ENCODE measurements around the gene GABRB3. TPM values are rescaled to one million over a fixed set of nuclear protein-coding genes. Genes with fewer than 3 reads are reported as not detected.
"Not testable (repeated sequence)": the region's sequence is repeated elsewhere in the genome, so short reads cannot be mapped to it uniquely, and the experiment has no call there.

The GABRB3 gene
- total and polyA plus RNA-seq, 2 experiments from 2014 or later, result 1.8 TPM

DNA sequence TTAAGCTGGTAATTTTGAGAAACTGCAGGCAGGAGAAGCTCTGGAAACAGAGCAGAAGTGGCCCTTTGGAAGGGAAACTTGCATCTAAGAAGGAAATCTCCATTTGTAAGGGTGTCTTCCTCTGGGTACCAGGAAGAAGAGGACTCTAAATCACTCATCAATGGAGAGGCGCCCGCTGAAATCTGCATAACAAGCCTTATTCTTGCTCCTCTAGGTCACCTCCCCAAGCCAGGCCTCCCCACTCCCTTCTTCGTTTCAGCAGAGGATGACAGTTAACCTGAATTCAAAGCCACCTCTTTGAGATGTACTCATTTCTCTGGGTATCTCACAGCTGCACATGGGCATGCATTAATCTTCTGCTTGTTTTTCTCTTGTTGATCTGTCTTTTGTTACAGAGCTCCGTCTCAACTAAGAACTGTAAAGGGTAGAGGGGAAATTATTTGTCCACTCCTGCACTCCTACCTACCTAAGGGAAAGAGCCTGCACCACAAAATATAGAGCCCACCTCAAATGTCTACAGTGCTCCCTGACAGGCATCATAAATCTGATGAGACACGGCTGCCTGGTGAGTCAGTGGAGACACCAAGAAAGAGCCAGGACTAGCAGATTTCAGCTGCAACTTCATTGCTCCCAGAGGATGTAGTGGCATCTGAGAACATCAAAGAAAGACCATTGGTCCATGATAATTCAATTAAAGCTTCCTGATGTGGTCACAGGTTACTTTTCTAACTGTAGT, 51.5 kb downstream of the GABRB3 start:
- no peak overlapping the region for H2AFZ ChIP-seq
- no peaks in the 10 kb centered on the region for H4K20me1 ChIP-seq (ENCODE audit: insufficient read depth, poor library complexity, severe bottlenecking)
- no peaks in the 10 kb centered on the region for H3K4me1 ChIP-seq (ENCODE audit: insufficient read depth)
- no peak overlapping the region for H3K4me3 ChIP-seq
- no peaks in the 10 kb centered on the region for H3K9me2 ChIP-seq (replicated peaks; ENCODE audit: insufficient read depth)
- H3K9me3 ChIP-seq (ENCODE audit: low read depth), result no peaks in the 10 kb centered on the region
- no peaks in the 10 kb centered on the region for H3K79me2 ChIP-seq
- DNase-seq (ENCODE audit: low spot score), result no peak
- no peak overlapping the region for H3K27ac ChIP-seq
- H3K36me3 ChIP-seq (replicated peaks; ENCODE audit: insufficient read depth, low read depth), result no peaks in the 10 kb centered on the region
- no peaks in the 10 kb centered on the region for H3K27me3 ChIP-seq
- no peak overlapping the region for H3K4me2 ChIP-seq
- no peak for TF ChIP-seq EZH2phosphoT487 (IDR thresholded peaks at IDR 0.05; ENCODE audit: low read depth, severe bottlenecking, unreplicated experiment)
- TF ChIP-seq EZH2 (IDR thresholded peaks at IDR 0.05; ENCODE audit: borderline replicate concordance), result no peak
- no peak for TF ChIP-seq CTCF (IDR thresholded peaks at IDR 0.05; ENCODE audit: poor library complexity)
- WGBS (ENCODE audit: low lambda C conversion rate, missing lambda C conversion rate), result 49% methylated on average over 5 of the region's 5 CpGs

DNA sequence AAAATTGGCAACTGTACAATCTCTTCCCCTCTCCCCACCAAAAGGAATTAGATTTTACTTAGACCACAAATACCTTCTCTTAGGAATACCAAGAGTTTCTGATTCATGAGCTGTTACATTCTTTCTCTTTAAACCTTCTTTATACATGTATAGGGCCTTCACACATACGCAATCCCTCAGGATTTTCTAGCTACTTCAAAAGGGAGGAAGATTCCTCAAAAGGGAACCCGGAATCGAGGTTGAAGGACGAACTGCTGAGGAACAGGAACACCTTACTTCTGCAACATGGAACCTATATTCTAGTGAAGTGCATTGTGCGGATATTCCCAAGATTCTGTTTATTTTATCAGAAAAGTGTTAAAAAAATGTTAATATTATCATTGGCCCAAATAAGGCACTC, 52.3 kb downstream of the GABRB3 start:
- WGBS (ENCODE audit: low lambda C conversion rate, missing lambda C conversion rate), result 41% methylated on average over 5 of the region's 5 CpGs
- no peak overlapping the region for H3K4me3 ChIP-seq
- no peaks in the 10 kb centered on the region for H3K4me1 ChIP-seq (ENCODE audit: insufficient read depth)
- no peaks in the 10 kb centered on the region for H3K36me3 ChIP-seq (replicated peaks; ENCODE audit: insufficient read depth, low read depth)
- H4K20me1 ChIP-seq (ENCODE audit: insufficient read depth, poor library complexity, severe bottlenecking), result no peaks in the 10 kb centered on the region
- no peak overlapping the region for H2AFZ ChIP-seq
- no peak overlapping the region for H3K27ac ChIP-seq
- no peak for TF ChIP-seq CTCF (IDR thresholded peaks at IDR 0.05; ENCODE audit: poor library complexity)
- no peak for TF ChIP-seq EZH2 (IDR thresholded peaks at IDR 0.05; ENCODE audit: borderline replicate concordance)
- no peak for TF ChIP-seq EZH2phosphoT487 (IDR thresholded peaks at IDR 0.05; ENCODE audit: low read depth, severe bottlenecking, unreplicated experiment)
- no peaks in the 10 kb centered on the region for H3K9me2 ChIP-seq (replicated peaks; ENCODE audit: insufficient read depth)
- no peaks in the 10 kb centered on the region for H3K79me2 ChIP-seq
- no peaks in the 10 kb centered on the region for H3K27me3 ChIP-seq
- no peaks in the 10 kb centered on the region for H3K9me3 ChIP-seq (ENCODE audit: low read depth)
- DNase-seq (ENCODE audit: low spot score), result no peak
- no peak overlapping the region for H3K4me2 ChIP-seq

GRCh38 chr15:26719866-26720265, 53.0 kb downstream of the GABRB3 start:
- DNase-seq (ENCODE audit: low spot score); H3K4me3 ChIP-seq; H3K4me2 ChIP-seq; H2AFZ ChIP-seq; H3K79me2 ChIP-seq; H3K4me1 ChIP-seq (ENCODE audit: insufficient read depth); H3K36me3 ChIP-seq (replicated peaks; ENCODE audit: insufficient read depth, low read depth); H3K27me3 ChIP-seq; H3K27ac ChIP-seq; H4K20me1 ChIP-seq (ENCODE audit: insufficient read depth, poor library complexity, severe bottlenecking); H3K9me2 ChIP-seq (replicated peaks; ENCODE audit: insufficient read depth); H3K9me3 ChIP-seq (ENCODE audit: low read depth): not testable (repeated sequence)
- 45% methylated on average over 5 of the region's 5 CpGs for WGBS (ENCODE audit: low lambda C conversion rate, missing lambda C conversion rate)

DNA sequence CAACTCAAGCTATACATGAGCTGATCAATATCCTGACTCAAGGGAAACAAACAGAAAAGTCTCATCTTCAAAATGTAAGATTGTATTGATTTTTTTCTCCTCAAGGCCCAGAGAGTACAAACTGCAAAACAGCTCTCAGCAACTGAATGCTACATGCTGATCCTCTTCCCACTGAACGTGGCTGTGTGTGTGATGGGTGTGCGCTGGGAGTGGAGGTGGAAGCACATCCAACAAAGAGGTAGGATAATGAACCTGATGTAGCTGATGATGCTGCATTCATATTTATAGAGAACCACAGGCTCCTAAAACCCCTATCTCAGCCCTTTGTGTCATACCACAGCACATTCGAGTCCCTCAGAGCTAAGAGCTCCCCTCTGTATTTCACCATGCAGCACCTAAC, 56.8 kb downstream of the GABRB3 start:
- Histone ChIP-seq H3K9me3 (ENCODE audit: low read depth) (no peaks in the 10 kb centered on the region), H2AFZ (no peak overlapping the region), H4K20me1 (ENCODE audit: insufficient read depth, poor library complexity, severe bottlenecking) (no peaks in the 10 kb centered on the region), H3K36me3 (replicated peaks; ENCODE audit: insufficient read depth, low read depth) (no peaks in the 10 kb centered on the region), H3K4me2 (no peak overlapping the region), H3K79me2 (no peaks in the 10 kb centered on the region), H3K4me1 (ENCODE audit: insufficient read depth) (no peaks in the 10 kb centered on the region), H3K27ac (no peak overlapping the region), H3K4me3 (no peak overlapping the region), H3K27me3 (no peaks in the 10 kb centered on the region), H3K9me2 (replicated peaks; ENCODE audit: insufficient read depth) (no peaks in the 10 kb centered on the region)
- DNase-seq (ENCODE audit: low spot score), result no peak
- 93% methylated on average over 3 of the region's 3 CpGs for WGBS (ENCODE audit: low lambda C conversion rate, missing lambda C conversion rate)
- TF ChIP-seq EZH2phosphoT487 (IDR thresholded peaks at IDR 0.05; ENCODE audit: low read depth, severe bottlenecking, unreplicated experiment), result no peak
- no peak for TF ChIP-seq EZH2 (IDR thresholded peaks at IDR 0.05; ENCODE audit: borderline replicate concordance)
